Naive thymus-derived CD4-positive, alpha-beta T cell (primary cell): ENCODE results near the gene CERT1. TPM values are rescaled to one million over a fixed set of nuclear protein-coding genes. Genes with fewer than 3 reads are reported as not detected.
"Not testable (repeated sequence)": the region's sequence is repeated elsewhere in the genome, so short reads cannot be mapped to it uniquely, and the experiment has no call there.

Experiments used
- ATAC-seq: fragments of 150-1000 bp; cut with Tn5 transposase; 2 replicates; pipeline ENCODE4 v1.10.0; 2021; ENCODE audit warnings: mild to moderate bottlenecking, moderate library complexity
- CTCF ChIA-PET: fragments of 350-600 bp; sonication (Branson Sonifier 250); formaldehyde crosslinking; loops from one replicate; lab custom pipeline; 2021; ENCODE audit warnings: antibody characterized with exemption; lab: Charles Lee
- POLR2A ChIA-PET: fragments of 350-600 bp; sonication (Branson Sonifier 250); formaldehyde crosslinking; loops from one replicate; lab custom pipeline; 2021; ENCODE audit warnings: antibody characterized with exemption, inconsistent platforms; lab: Charles Lee
- DNase-seq, 9 donors: peaks; one replicate each; pipeline versions ENCODE4 v3.0.0 to v3.0.0-alpha.2; 2020 to 2022; ENCODE audit warnings: mixed read lengths in 1 of 9
- H3K27ac ChIP-seq: one replicate; pipeline ENCODE4 v1.7.0; 2013; ENCODE audit warnings: mild to moderate bottlenecking, low read depth, low read length, moderate library complexity
- H3K27me3 ChIP-seq, 2 donors: one replicate each; pipeline ENCODE4 v1.7.0; 2013; ENCODE audit warnings: low read length in 2 of 2, mild to moderate bottlenecking in 2 of 2, moderate library complexity in 2 of 2; ENCODE audit not compliant: control insufficient read depth in 2 of 2, insufficient read depth in 2 of 2
- H3K36me3 ChIP-seq, 3 experiments: 1 replicate in 2 of 3; 2 replicates in 1 of 3; pipeline ENCODE4 v1.7.0; 2013; ENCODE audit warnings: low read length in 3 of 3, mild to moderate bottlenecking in 3 of 3, moderate library complexity in 1 of 3; ENCODE audit not compliant: insufficient read depth in 3 of 3, control insufficient read depth in 2 of 3
- H3K4me1 ChIP-seq, 2 donors: one replicate each; pipeline ENCODE4 v1.7.0; 2013; ENCODE audit warnings: low read length in 2 of 2, mild to moderate bottlenecking in 2 of 2, moderate library complexity in 1 of 2; ENCODE audit not compliant: control insufficient read depth in 2 of 2, insufficient read depth in 2 of 2
- H3K4me3 ChIP-seq: 2 replicates; pipeline ENCODE4 v1.7.0; 2013; ENCODE audit warnings: mild to moderate bottlenecking, low read length
- H3K9me3 ChIP-seq, 3 experiments: 1 replicate in 2 of 3; 2 replicates in 1 of 3; pipeline ENCODE4 v1.7.0; 2013; ENCODE audit warnings: low read length in 3 of 3; ENCODE audit not compliant: control insufficient read depth in 2 of 3
- H3K27ac Mint-ChIP-seq, 9 donors: one replicate each; pipeline ENCODE4 v1.8.0; 2020 to 2022; ENCODE audit warnings: mixed read lengths in 9 of 9, mild to moderate bottlenecking in 8 of 9, moderate library complexity in 5 of 9, inconsistent platforms in 2 of 9
- H3K27me3 Mint-ChIP-seq, 5 donors: one replicate each; pipeline ENCODE4 v1.8.0; 2021 to 2022; ENCODE audit warnings: mixed read lengths in 5 of 5, mild to moderate bottlenecking in 1 of 5
- H3K36me3 Mint-ChIP-seq, 5 donors: one replicate each; pipeline ENCODE4 v1.8.0; 2020 to 2022; ENCODE audit warnings: mixed read lengths in 5 of 5, mild to moderate bottlenecking in 3 of 5, inconsistent platforms in 1 of 5
- H3K4me1 Mint-ChIP-seq, 7 donors: one replicate each; pipeline ENCODE4 v1.8.0; 2020 to 2022; ENCODE audit warnings: mixed read lengths in 7 of 7, mild to moderate bottlenecking in 3 of 7, inconsistent platforms in 1 of 7
- H3K4me3 Mint-ChIP-seq, 10 donors: one replicate each; pipeline ENCODE4 v1.8.0; 2020 to 2022; ENCODE audit warnings: mild to moderate bottlenecking in 10 of 10, mixed read lengths in 10 of 10, moderate library complexity in 6 of 10, inconsistent platforms in 2 of 10
- H3K9me3 Mint-ChIP-seq, 11 donors: one replicate each; pipeline ENCODE4 v1.8.0; 2020 to 2022; ENCODE audit warnings: mixed read lengths in 11 of 11, mild to moderate bottlenecking in 4 of 11, inconsistent platforms in 1 of 11, moderate library complexity in 1 of 11
- intact Hi-C, 2 donors: fragments of 100-400 bp; cut with micrococcal nuclease; formaldehyde crosslinking; loops; one replicate each; pipeline ENCODE4 v1.15.1; 2023
- polyA plus RNA-seq, 2 donors: library from polyadenylated mRNA; unstranded; fragments of 300-500 nt; fragmentation: Illumina TruSeq; gene quantifications; one replicate each; pipeline ENCODE4 v1.2.3, GENCODE V29; 2021
- total RNA-seq, 6 experiments: library from RNA in 5 of 6; stranded (reverse) in 5 of 6; gene quantifications; 1 replicate in 5 of 6; 2 replicates in 1 of 6; pipeline ENCODE4 v1.2.3 and lab custom pipeline; 2021 to 2026

Gene CERT1
- total RNA-seq = 10 to 100 TPM; 34.4 to 60.4 (median 39.3) TPM
- polyA plus RNA-seq = 10 to 100 TPM; 13.3 to 18.8 TPM
- total RNA-seq (lab: John Stamatoyannopoulos, UW) = 53.4 reads per million, percentile 73 among the genes with 10 or more reads in this experiment

GRCh38 chr5:75511435-75512382, at the start of gene CERT1, which contains the start of gene POLK:
Gene CERT1 (minus strand): TSS chr5:75511629. CDS start chr5:75511207, 422 bp downstream.
Gene POLK (plus strand): TSS chr5:75511891.
- ChIA-PET CTCF (no interaction called here), POLR2A (interaction anchor here (0.6 to 1.9 kb wide), 5 partner anchors 9 to 876 kb away, joined by 3 to 6 read pairs (median 4); partner anchors contain the start of genes GCNT4 and HMGCR)
- ATAC-seq (peak; percentile 95), DNase-seq (peak; percentile 70 to 94 (median 90))
- H3K4me1 ChIP-seq = peaks cover 14 to 28% of the 10 kb centered on the region in 2 donors
- intact Hi-C loops = loop anchor here (1.0 to 10.0 kb wide), 25 partner anchors 13 to 1946 kb away; partner anchors contain the start of genes GCNT4 (in 2 of the 2), GFM2 (in 2 of the 2), HEXB (in 2 of the 2) and NSA2 (in 2 of the 2)
- H3K4me1 Mint-ChIP-seq = peaks cover 29 to 77% (median 54%) of the 10 kb centered on the region in 7 donors
- peaks cover 0 to 11% (median 0%) of the 10 kb centered on the region in 11 donors for H3K9me3 Mint-ChIP-seq
- H3K27me3 Mint-ChIP-seq = no peaks in the 10 kb centered on the region
- peaks cover 0 to 24% (median 7%) of the 10 kb centered on the region in 5 donors for H3K36me3 Mint-ChIP-seq
- peak within 1 kb of the TSS; percentile 75 for H3K27ac ChIP-seq
- no peaks in the 10 kb centered on the region for H3K27me3 ChIP-seq
- H3K36me3 ChIP-seq = peaks cover 0 to 13% (median 0%) of the 10 kb centered on the region in 3 experiments
- peak within 1 kb of the TSS; percentile 89 to 97 (median 94) for H3K4me3 Mint-ChIP-seq
- peak within 1 kb of the TSS; percentile 78 for H3K4me3 ChIP-seq
- H3K27ac Mint-ChIP-seq = peak within 1 kb of the TSS; percentile 84 to 98 (median 93)
- no peaks in the 10 kb centered on the region for H3K9me3 ChIP-seq

GRCh38 chr5:75560655-75561054, 49.2 kb upstream of the CERT1 start:
- H3K27me3 Mint-ChIP-seq, CTCF ChIA-PET, DNase-seq, H3K27me3 ChIP-seq, H3K9me3 ChIP-seq, H3K36me3 ChIP-seq, ATAC-seq, H3K4me1 ChIP-seq, H3K4me3 Mint-ChIP-seq, POLR2A ChIA-PET, H3K4me3 ChIP-seq, intact Hi-C loops, H3K27ac Mint-ChIP-seq, H3K27ac ChIP-seq: not testable (repeated sequence)
- H3K9me3 Mint-ChIP-seq = peaks cover 0 to 45% (median 26%) of the 10 kb centered on the region in 11 donors
- peaks cover 27 to 79% (median 70%) of the 10 kb centered on the region in 5 donors for H3K36me3 Mint-ChIP-seq
- peaks cover 11 to 42% (median 21%) of the 10 kb centered on the region in 7 donors for H3K4me1 Mint-ChIP-seq

GRCh38 chr5:75558981-75559632, 47.7 kb upstream of the CERT1 start:
- Mint-ChIP-seq H3K27me3 (no peaks in the 10 kb centered on the region), H3K36me3 (peaks cover 21 to 81% (median 67%) of the 10 kb centered on the region in 5 donors), H3K4me3 (no peak overlapping the region), H3K27ac (no peak overlapping the region), H3K9me3 (peaks cover 0 to 38% (median 20%) of the 10 kb centered on the region in 11 donors), H3K4me1 (peaks cover 10 to 30% (median 17%) of the 10 kb centered on the region in 7 donors)
- POLR2A ChIA-PET = interaction anchor here (1.0 kb wide), 1 partner anchor 25 kb away, joined by 3 read pairs; no protein-coding TSS in a partner anchor
- no peak overlapping the region for H3K27ac ChIP-seq
- ATAC-seq (no peak), DNase-seq (no peak)
- intact Hi-C loops = no loop called here
- no peaks in the 10 kb centered on the region for H3K27me3 ChIP-seq
- no peaks in the 10 kb centered on the region for H3K4me1 ChIP-seq
- H3K36me3 ChIP-seq = peaks cover 0 to 13% (median 4%) of the 10 kb centered on the region in 3 experiments
- no peak overlapping the region for H3K4me3 ChIP-seq
- no peaks in the 10 kb centered on the region for H3K9me3 ChIP-seq
- CTCF ChIA-PET = no interaction called here

- intact Hi-C loops = no loop called here
- Mint-ChIP-seq H3K9me3 (peaks cover 0 to 29% (median 12%) of the 10 kb centered on the region in 11 donors), H3K36me3 (peaks cover 15 to 80% (median 65%) of the 10 kb centered on the region in 5 donors), H3K4me3 (no peak overlapping the region), H3K27me3 (no peaks in the 10 kb centered on the region), H3K27ac (no peak overlapping the region), H3K4me1 (peaks cover 1 to 22% (median 17%) of the 10 kb centered on the region in 7 donors)
- ATAC-seq (no peak), DNase-seq (no peak)
- H3K4me3 ChIP-seq = no peak overlapping the region
- ChIA-PET POLR2A (interaction anchor here (1.0 kb wide), 1 partner anchor 25 kb away, joined by 3 read pairs; no protein-coding TSS in a partner anchor), CTCF (no interaction called here)
- peaks cover 0 to 13% (median 4%) of the 10 kb centered on the region in 3 experiments for H3K36me3 ChIP-seq
- no peaks in the 10 kb centered on the region for H3K4me1 ChIP-seq
- no peak overlapping the region for H3K27ac ChIP-seq
- H3K27me3 ChIP-seq = no peaks in the 10 kb centered on the region
- H3K9me3 ChIP-seq = no peaks in the 10 kb centered on the region
Observed at GRCh38 chr5:75558221-75558620, 46.8 kb upstream of the CERT1 start.

- intact Hi-C loops = no loop called here
- peaks cover 8 to 85% (median 59%) of the 10 kb centered on the region in 5 donors for H3K36me3 Mint-ChIP-seq
- no peaks in the 10 kb centered on the region for H3K27me3 ChIP-seq
- no peak overlapping the region for H3K4me3 ChIP-seq
- POLR2A ChIA-PET = no interaction called here
- no peak overlapping the region for H3K4me3 Mint-ChIP-seq
- CTCF ChIA-PET = no interaction called here
- no peak for DNase-seq
- ATAC-seq = no peak
- peaks cover 0 to 14% (median 11%) of the 10 kb centered on the region in 7 donors for H3K4me1 Mint-ChIP-seq
- no peak overlapping the region for H3K27ac ChIP-seq
- peaks cover 0 to 21% (median 9%) of the 10 kb centered on the region in 3 experiments for H3K36me3 ChIP-seq
- H3K4me1 ChIP-seq = no peaks in the 10 kb centered on the region
- no peaks in the 10 kb centered on the region for H3K27me3 Mint-ChIP-seq
- H3K9me3 Mint-ChIP-seq = peaks cover 0 to 10% (median 0%) of the 10 kb centered on the region in 11 donors
- no peak overlapping the region for H3K27ac Mint-ChIP-seq
- H3K9me3 ChIP-seq = no peaks in the 10 kb centered on the region
Observed at GRCh38 chr5:75553358-75553757, 41.9 kb upstream of the CERT1 start.

GRCh38 chr5:75552764-75553163, 41.3 kb upstream of the CERT1 start:
- POLR2A ChIA-PET = no interaction called here
- Mint-ChIP-seq H3K4me3 (no peak overlapping the region), H3K36me3 (peaks cover 8 to 81% (median 56%) of the 10 kb centered on the region in 5 donors), H3K27ac (no peak overlapping the region), H3K4me1 (peaks cover 0 to 14% (median 8%) of the 10 kb centered on the region in 7 donors), H3K27me3 (no peaks in the 10 kb centered on the region), H3K9me3 (peaks cover 0 to 10% (median 0%) of the 10 kb centered on the region in 11 donors)
- no peaks in the 10 kb centered on the region for H3K4me1 ChIP-seq
- DNase-seq = no peak
- H3K9me3 ChIP-seq = no peaks in the 10 kb centered on the region
- intact Hi-C loops = no loop called here
- peaks cover 0 to 21% (median 9%) of the 10 kb centered on the region in 3 experiments for H3K36me3 ChIP-seq
- H3K4me3 ChIP-seq = no peak overlapping the region
- CTCF ChIA-PET = no interaction called here
- no peak for ATAC-seq
- H3K27ac ChIP-seq = no peak overlapping the region
- H3K27me3 ChIP-seq = no peaks in the 10 kb centered on the region
